HG03520 (cell line): ENCODE data around the gene SHROOM3.

Experiments
- ATAC-seq: cut with Tn5 transposase; IDR thresholded peaks from one replicate; pipeline ENCODE4 v1.9.1; 2021; ENCODE audit warnings: mild to moderate bottlenecking, moderate library complexity; ENCODE audit not compliant: unreplicated experiment

The SHROOM3 gene

GRCh38 chr4:76762137-76763130, 327.4 kb downstream of the SHROOM3 start:
- ATAC-seq, result no peak

- no peak for ATAC-seq
Measured at GRCh38 chr4:76764251-76764650, 329.2 kb downstream of the SHROOM3 start.

- peak; percentile 55 for ATAC-seq
Measured at GRCh38 chr4:76765473-76766183, 330.6 kb downstream of the SHROOM3 start.

GRCh38 chr4:76767983-76768382, 333.0 kb downstream of the SHROOM3 start:
- ATAC-seq, result no peak

- peak; percentile 63 for ATAC-seq
Measured at GRCh38 chr4:76772498-76773106, 337.6 kb downstream of the SHROOM3 start.

GRCh38 chr4:76773766-76774165, 338.7 kb downstream of the SHROOM3 start:
- ATAC-seq, result no peak

GRCh38 chr4:76779740-76780459, 344.9 kb downstream of the SHROOM3 start:
- ATAC-seq, result no peak

- no peak for ATAC-seq
Measured at GRCh38 chr4:76780781-76781697, 346.0 kb downstream of the SHROOM3 start.

- no peak for ATAC-seq
Measured at GRCh38 chr4:76781698-76782595, 346.9 kb downstream of the SHROOM3 start.

GRCh38 chr4:76782837-76783236, 347.8 kb downstream of the SHROOM3 start:
- no peak for ATAC-seq

- no peak for ATAC-seq
Measured at GRCh38 chr4:76783836-76784235, 348.8 kb downstream of the SHROOM3 start.

- ATAC-seq, result no peak
Measured at GRCh38 chr4:76784237-76784636, 349.2 kb downstream of the SHROOM3 start.

GRCh38 chr4:76787898-76788297, 352.9 kb downstream of the SHROOM3 start:
- ATAC-seq, result no peak

- ATAC-seq, result no peak
Measured at GRCh38 chr4:76790377-76790776, 355.3 kb downstream of the SHROOM3 start.

- no peak for ATAC-seq
Measured at GRCh38 chr4:76791479-76791878, 356.4 kb downstream of the SHROOM3 start.

GRCh38 chr4:76792418-76792817, 357.4 kb downstream of the SHROOM3 start:
- ATAC-seq, result no peak

GRCh38 chr4:76795243-76795642, 360.2 kb downstream of the SHROOM3 start:
- ATAC-seq, result no peak

- ATAC-seq, result no peak
Measured at GRCh38 chr4:76799140-76799539, 364.1 kb downstream of the SHROOM3 start.

- no peak for ATAC-seq
Measured at GRCh38 chr4:76799718-76800117, 364.7 kb downstream of the SHROOM3 start.
